IMR-90 (cell line): ENCODE data around the gene CMBL. TPM values are rescaled to one million over a fixed set of nuclear protein-coding genes. Genes with fewer than 3 reads are reported as not detected.

Source experiments
- ATAC-seq: fragments of 200-7000 bp; cut with Tn5 transposase; 2 replicates; pipeline ENCODE4 v1.9.1; 2020; ENCODE audit warnings: low read depth, mild to moderate bottlenecking, moderate library complexity
- BruUV-seq: library from RNA; stranded (reverse); fragments of 400-500 nt; replicated peaks from 2 replicates; lab custom pipeline; 2021; lab: Mats Ljungman, UMichigan
- CTCF ChIA-PET: fragments of 300-600 bp; formaldehyde crosslinking; extraction: SDS; loops from one replicate; lab custom pipeline; 2021; ENCODE audit warnings: antibody characterized with exemption; lab: Yijun Ruan, JAX
- POLR2A ChIA-PET: fragments of 300-600 bp; sonication (Branson Sonifier 250); formaldehyde crosslinking; loops from one replicate; lab custom pipeline; 2022; ENCODE audit warnings: antibody characterized with exemption; ENCODE audit not compliant: unreplicated experiment; lab: Charles Lee
- DNase-seq: peaks from one replicate; pipeline ENCODE4 v3.0.0; 2013
- H2AFZ ChIP-seq: replicated peaks from 2 replicates; pipeline ENCODE3; 2013; ENCODE audit warnings: low read length, mild to moderate bottlenecking; ENCODE audit not compliant: poor library complexity
- H2AK5ac ChIP-seq: 2 replicates; pipeline ENCODE4 v1.6.1; 2013; ENCODE audit warnings: low read depth, low read length, inconsistent platforms
- H2AK9ac ChIP-seq: replicated peaks from 2 replicates; pipeline ENCODE3; 2013; ENCODE audit warnings: mild to moderate bottlenecking, low read depth, low read length, moderate library complexity; ENCODE audit not compliant: poor library complexity
- H2BK120ac ChIP-seq: 2 replicates; pipeline ENCODE4 v1.6.1; 2013; ENCODE audit warnings: low read depth, low read length, inconsistent platforms
- H2BK15ac ChIP-seq: 3 replicates; pipeline ENCODE4 v1.6.1; 2013; ENCODE audit warnings: low read depth, low read length, inconsistent platforms
- H2BK20ac ChIP-seq: 2 replicates; pipeline ENCODE4 v1.6.1; 2013; ENCODE audit warnings: low read depth, mild to moderate bottlenecking, inconsistent platforms, low read length, moderate library complexity
- H2BK5ac ChIP-seq: 2 replicates; pipeline ENCODE4 v1.6.1; 2013; ENCODE audit warnings: mild to moderate bottlenecking, low read depth, low read length, inconsistent platforms; ENCODE audit not compliant: poor library complexity, severe bottlenecking
- H3K14ac ChIP-seq: replicated peaks from 2 replicates; pipeline ENCODE4 v1.6.1; 2013; ENCODE audit warnings: low read depth, low read length, inconsistent platforms
- H3K18ac ChIP-seq: 2 replicates; pipeline ENCODE4 v1.6.1; 2013; ENCODE audit warnings: low read depth, low read length, control low read depth
- H3K23ac ChIP-seq: 2 replicates; pipeline ENCODE4 v1.6.1; 2013; ENCODE audit warnings: low read depth, low read length, inconsistent platforms
- H3K27ac ChIP-seq: 2 replicates; pipeline ENCODE4 v1.5.1; 2013; ENCODE audit warnings: mild to moderate bottlenecking, control low read depth, low read length; ENCODE audit not compliant: insufficient read depth
- H3K27me3 ChIP-seq: 2 replicates; pipeline ENCODE4 v1.6.1; 2013; ENCODE audit warnings: low read length; ENCODE audit not compliant: control insufficient read depth, insufficient read depth
- H3K36me3 ChIP-seq: 2 replicates; pipeline ENCODE4 v1.6.1; 2013; ENCODE audit warnings: low read length, mixed read lengths; ENCODE audit not compliant: control insufficient read depth, insufficient read depth
- H3K4ac ChIP-seq: 2 replicates; pipeline ENCODE4 v1.6.1; 2013; ENCODE audit warnings: low read depth, low read length, inconsistent platforms
- H3K4me1 ChIP-seq: 2 replicates; pipeline ENCODE4 v1.6.1; 2013; ENCODE audit warnings: low read length, mixed read lengths; ENCODE audit not compliant: control insufficient read depth, insufficient read depth
- H3K4me2 ChIP-seq: 2 replicates; pipeline ENCODE4 v1.6.1; 2013; ENCODE audit warnings: low read depth, mild to moderate bottlenecking, control low read depth, low read length, moderate library complexity
- H3K4me3 ChIP-seq: 2 replicates; pipeline ENCODE4 v1.5.1; 2013; ENCODE audit warnings: low read depth, mild to moderate bottlenecking, control low read depth, low read length, moderate library complexity; ENCODE audit not compliant: insufficient read depth
- H3K56ac ChIP-seq: 2 replicates; pipeline ENCODE4 v1.6.1; 2013; ENCODE audit warnings: low read length, inconsistent platforms; ENCODE audit not compliant: insufficient read depth; ENCODE audit errors: extremely low read depth
- H3K79me1 ChIP-seq, 2 experiments: 2 replicates each; pipeline ENCODE4 v1.6.1; 2013; ENCODE audit warnings: low read length in 2 of 2, inconsistent platforms in 1 of 2, low read depth in 1 of 2
- H3K9ac ChIP-seq: 2 replicates; pipeline ENCODE4 v1.6.1; 2013; ENCODE audit warnings: low read depth, low read length, control low read depth
- H3K9me1 ChIP-seq: 2 replicates; pipeline ENCODE4 v1.6.1; 2013; ENCODE audit warnings: low read length, inconsistent platforms; ENCODE audit not compliant: insufficient read depth
- H3K9me3 ChIP-seq: 2 replicates; pipeline ENCODE4 v1.6.1; 2013; ENCODE audit warnings: low read length; ENCODE audit not compliant: control insufficient read depth, insufficient read depth
- H4K20me1 ChIP-seq: 2 replicates; pipeline ENCODE4 v1.6.1; 2013; ENCODE audit warnings: low read length, inconsistent platforms; ENCODE audit not compliant: insufficient read depth
- H4K5ac ChIP-seq: 2 replicates; pipeline ENCODE4 v1.6.1; 2013; ENCODE audit warnings: mild to moderate bottlenecking, low read depth, low read length, control low read depth
- H4K8ac ChIP-seq, 2 experiments: 2 replicates each; pipeline ENCODE4 v1.6.1; 2013; ENCODE audit warnings: low read depth in 2 of 2, low read length in 2 of 2, control low read depth in 1 of 2, inconsistent platforms in 1 of 2
- H4K91ac ChIP-seq: 2 replicates; pipeline ENCODE4 v1.6.1; 2013; ENCODE audit warnings: low read depth, low read length, inconsistent platforms; ENCODE audit not compliant: insufficient read depth
- CTCF ChIP-seq: conservative IDR thresholded peaks from 2 replicates; pipeline ENCODE4 v1.5.1; 2012; ENCODE audit warnings: mild to moderate bottlenecking, low read depth, low read length, improper control_type of control experiment
- ELK1 ChIP-seq: fragments of 150-350 bp; IDR thresholded peaks from 2 replicates; pipeline ENCODE4 v1.6.1; 2016; ENCODE audit warnings: low read depth, mild to moderate bottlenecking, low read length, moderate library complexity, borderline replicate concordance
- FOS ChIP-seq: fragments of 150-350 bp; IDR thresholded peaks from 2 replicates; pipeline ENCODE4 v1.6.1; 2016; ENCODE audit warnings: low read depth, low read length
- MAZ ChIP-seq: IDR thresholded peaks from 2 replicates; pipeline ENCODE4 v1.6.1; 2012; ENCODE audit warnings: low read depth, mild to moderate bottlenecking, low read length, improper control_type of control experiment, moderate library complexity, borderline replicate concordance
- MXI1 ChIP-seq: IDR thresholded peaks from 2 replicates; pipeline ENCODE4 v1.6.1; 2012; ENCODE audit warnings: low read depth, mild to moderate bottlenecking, low read length, moderate library complexity, borderline replicate concordance
- NFE2L2 ChIP-seq: fragments of 150-350 bp; IDR thresholded peaks from 2 replicates; pipeline ENCODE4 v1.6.1; 2016; ENCODE audit warnings: low read depth, mild to moderate bottlenecking, low read length
- POLR2A ChIP-seq: IDR thresholded peaks from 2 replicates; pipeline ENCODE4 v1.6.1; 2012; ENCODE audit warnings: mild to moderate bottlenecking, low read depth, low read length
- RCOR1 ChIP-seq: IDR thresholded peaks from 2 replicates; pipeline ENCODE4 v1.6.1; 2012; ENCODE audit warnings: mild to moderate bottlenecking, low read length, improper control_type of control experiment; ENCODE audit not compliant: insufficient replicate concordance
- RFX5 ChIP-seq: IDR thresholded peaks from 2 replicates; pipeline ENCODE4 v1.8.0; 2012; ENCODE audit warnings: low read depth, mild to moderate bottlenecking, low read length, moderate library complexity
- SMC3 ChIP-seq: fragments of 150-350 bp; IDR thresholded peaks from 2 replicates; pipeline ENCODE4 v1.6.1; 2016; ENCODE audit warnings: low read depth, mild to moderate bottlenecking, antibody characterized with exemption, low read length, moderate library complexity
- USF2 ChIP-seq: fragments of 150-350 bp; IDR thresholded peaks from 2 replicates; pipeline ENCODE4 v1.6.1; 2017; ENCODE audit warnings: mild to moderate bottlenecking, antibody characterized with exemption, low read length, low read depth
- WGBS, 2 experiments: methylation state at CpG; one replicate each; pipeline versions ENCODE4 v1.1.5 to v1.1.7; 2013; ENCODE audit warnings: missing lambda C conversion rate in 2 of 2; ENCODE audit not compliant: insufficient read length in 1 of 2; ENCODE audit errors: extremely low coverage in 2 of 2; 5-methylcytosine and 5-hydroxymethylcytosine counted together
- dilution Hi-C: fragments of 300-500 bp; cut with HindIII; formaldehyde crosslinking; loops from one replicate; pipeline ENCODE4 v1.14.3; 2018; ENCODE audit warnings: low sequenced_read_pairs; ENCODE audit not compliant: unreplicated experiment
- in situ Hi-C: fragments of 300-500 bp; cut with MboI; formaldehyde crosslinking; loops from 3 replicates; pipeline ENCODE4 v1.14.3; 2019; ENCODE audit warnings: low sequenced_read_pairs, inconsistent platforms, mixed read lengths
- intact Hi-C: fragments of 100-400 bp; cut with micrococcal nuclease; formaldehyde crosslinking; loops from 2 replicates; pipeline ENCODE4 v1.10.0; 2022
- polyA plus RNA-seq, 3 experiments: library from polyadenylated mRNA; depleted of rRNA; stranded (reverse); fragments of >200 nt; gene quantifications; 2 replicates each; pipeline ENCODE4 v1.2.3, GENCODE V29; 2012; ENCODE audit warnings: low replicate concordance in 1 of 3
- total RNA-seq: library from RNA; depleted of rRNA; stranded (reverse); fragments of >200 nt; gene quantifications from 2 replicates; pipeline ENCODE4 v1.2.3, GENCODE V29; 2012

Gene CMBL
- total and polyA plus RNA-seq, 2 of the 4 experiments (the other 2 are of a cell fraction) = 5.0 to 26.3 TPM

GRCh38 chr5:10328323-10328722, 20.6 kb upstream of the CMBL start:
- ChIA-PET POLR2A (no interaction called here), CTCF (no interaction called here)

More at GRCh38 chr5:10328323-10328722, 20.6 kb upstream of the CMBL start:
- Histone ChIP-seq H2BK120ac (no peak overlapping the region), H3K4me3 (no peak overlapping the region), H3K27ac (no peak overlapping the region), H3K9me1 (peaks cover 14% of the 10 kb centered on the region), H2BK5ac (no peak overlapping the region), H2AK5ac (no peak overlapping the region), H2BK15ac (no peak overlapping the region), H3K79me1 (no peaks in the 10 kb centered on the region), H3K4me1 (peaks cover 23% of the 10 kb centered on the region), H3K4me2 (no peak overlapping the region), H4K20me1 (no peaks in the 10 kb centered on the region), H3K18ac (no peak overlapping the region; the same call in 1 of the 2 replicates), H3K23ac (no peak overlapping the region), H3K14ac (no peak overlapping the region), H3K27me3 (peaks cover 2% of the 10 kb centered on the region; the same call in 1 of the 2 replicates), H4K5ac (no peak overlapping the region), H2AK9ac (no peak overlapping the region), H4K91ac (no peak overlapping the region), H4K8ac (no peak overlapping the region), H2AFZ (no peak overlapping the region), H3K56ac (no peak overlapping the region), H3K36me3 (no peaks in the 10 kb centered on the region), H3K9ac (no peak overlapping the region), H3K4ac (no peak overlapping the region), H3K9me3 (no peaks in the 10 kb centered on the region), H2BK20ac (no peak overlapping the region)
- BruUV-seq = no TSS peak
- TF ChIP-seq CTCF (no peak), RCOR1 (no peak), USF2 (no peak), ELK1 (no peak), RFX5 (no peak), MXI1 (no peak), MAZ (no peak), SMC3 (no peak), POLR2A (no peak), NFE2L2 (no peak), FOS (no peak)
- dilution Hi-C loops = no loop called here
- in situ Hi-C loops = no loop called here
- ATAC-seq = no peak
- no CpG with 5 or more reads among the region's 5 CpGs for WGBS, 2 experiments
- intact Hi-C loops = no loop called here
- DNase-seq = peak; percentile 28
